Measurements from ENCODE around the gene SRSF11. TPM values are rescaled to one million over a fixed set of nuclear protein-coding genes. Genes with fewer than 3 reads are reported as not detected.

SRSF11 gene
- total RNA-seq, 3 donors from 2014 or later (not counting 1 experiment from before 2014, with no cell fraction given): 347 to 374 (median 359) TPM

GRCh38 chr1:70299472-70299871 lies 78.3 kb downstream of the SRSF11 start:
- no peak overlapping the region for H3K4me3 ChIP-seq (ENCODE audit: low read length)
- Mint-ChIP-seq H3K4me1 (peaks cover 0 to 12% of the 10 kb centered on the region in 2 donors), H3K9me3 (no peaks in the 10 kb centered on the region), H3K4me3 (no peak overlapping the region), H3K27me3 (ENCODE audit: low read depth in 2 of 2) (no peaks in the 10 kb centered on the region), H3K36me3 (peaks cover 14% of the 10 kb centered on the region), H3K27ac (peak overlapping the region in 1 of 2 donors; percentile 21)
- no peaks in the 10 kb centered on the region for H3K4me1 ChIP-seq (ENCODE audit: control insufficient read depth, insufficient read depth, low read length)
- no peak overlapping the region for H3K27ac ChIP-seq (ENCODE audit: low read length)
- no peak for ATAC-seq
- intact Hi-C loops (cut with micrococcal nuclease): no loop called here
- peaks cover 42% of the 10 kb centered on the region for H3K36me3 ChIP-seq (ENCODE audit: control insufficient read depth, insufficient read depth, low read length)
- H3K27me3 ChIP-seq (ENCODE audit: control insufficient read depth, insufficient read depth, low read length): no peaks in the 10 kb centered on the region
- TF ChIP-seq CTCF (IDR thresholded peaks at IDR 0.05): no peak
- no peaks in the 10 kb centered on the region for H3K9me3 ChIP-seq (ENCODE audit: control insufficient read depth, insufficient read depth, low read length)
- no peak for DNase-seq

Other genes starting within 250 kb of the SRSF11 start
- 10 to 100 TPM; 15.5 to 18.4 (median 16.5) TPM for gene LRRC40, start 15.8 kb upstream of the SRSF11 start, total RNA-seq
- 10 to 100 TPM; 32.2 to 33.7 (median 32.8) TPM for gene ANKRD13C, start 133.3 kb downstream of the SRSF11 start, total RNA-seq
- gene CTH, start 189.9 kb downstream of the SRSF11 start, total RNA-seq: 1 to 10 TPM; 3.0 to 7.6 (median 3.6) TPM